AG09309 (cell line): ENCODE results near the gene RIPOR2.
A peak's percentile ranks its signal among the peaks of the same experiment; 100 is the strongest.
"Not testable (repeated sequence)": the region's sequence is repeated elsewhere in the genome, so short reads cannot be mapped to it uniquely, and the experiment has no call there.

Source experiments
- DNase-seq: peaks from one replicate; pipeline ENCODE4 v3.0.0-alpha.2; 2010; ENCODE audit warnings: low read depth
- H3K4me3 ChIP-seq: 2 replicates; pipeline ENCODE4 v1.5.1; 2011; ENCODE audit warnings: mild to moderate bottlenecking, low read depth, low read length, moderate library complexity; ENCODE audit not compliant: control insufficient read depth
- TF ChIP-seq, protein P1 (sequence below): IDR thresholded peaks from 2 replicates; pipeline ENCODE4 v1.5.1; 2011; ENCODE audit warnings: mild to moderate bottlenecking, low read depth, low read length, inconsistent platforms; ENCODE audit not compliant: insufficient read depth, control insufficient read depth; ENCODE audit errors: missing control alignments

The RIPOR2 gene

GRCh38 chr6:24883618-24884017 lies 52.1 kb downstream of the RIPOR2 start:
- no peak overlapping the region for H3K4me3 ChIP-seq
- peak; percentile 75 for DNase-seq
- TF ChIP-seq, protein P1, sequence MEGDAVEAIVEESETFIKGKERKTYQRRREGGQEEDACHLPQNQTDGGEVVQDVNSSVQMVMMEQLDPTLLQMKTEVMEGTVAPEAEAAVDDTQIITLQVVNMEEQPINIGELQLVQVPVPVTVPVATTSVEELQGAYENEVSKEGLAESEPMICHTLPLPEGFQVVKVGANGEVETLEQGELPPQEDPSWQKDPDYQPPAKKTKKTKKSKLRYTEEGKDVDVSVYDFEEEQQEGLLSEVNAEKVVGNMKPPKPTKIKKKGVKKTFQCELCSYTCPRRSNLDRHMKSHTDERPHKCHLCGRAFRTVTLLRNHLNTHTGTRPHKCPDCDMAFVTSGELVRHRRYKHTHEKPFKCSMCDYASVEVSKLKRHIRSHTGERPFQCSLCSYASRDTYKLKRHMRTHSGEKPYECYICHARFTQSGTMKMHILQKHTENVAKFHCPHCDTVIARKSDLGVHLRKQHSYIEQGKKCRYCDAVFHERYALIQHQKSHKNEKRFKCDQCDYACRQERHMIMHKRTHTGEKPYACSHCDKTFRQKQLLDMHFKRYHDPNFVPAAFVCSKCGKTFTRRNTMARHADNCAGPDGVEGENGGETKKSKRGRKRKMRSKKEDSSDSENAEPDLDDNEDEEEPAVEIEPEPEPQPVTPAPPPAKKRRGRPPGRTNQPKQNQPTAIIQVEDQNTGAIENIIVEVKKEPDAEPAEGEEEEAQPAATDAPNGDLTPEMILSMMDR: no peak

- TF ChIP-seq, protein P1: no peak
- H3K4me3 ChIP-seq: no peak overlapping the region
- no peak for DNase-seq
Observed at GRCh38 chr6:24882835-24883555, 52.8 kb downstream of the RIPOR2 start.

GRCh38 chr6:24882295-24882694 lies 53.5 kb downstream of the RIPOR2 start:
- TF ChIP-seq, protein P1: no peak
- no peak for DNase-seq
- no peak overlapping the region for H3K4me3 ChIP-seq

- TF ChIP-seq, protein P1: no peak
- DNase-seq: no peak
- no peak overlapping the region for H3K4me3 ChIP-seq
Observed at GRCh38 chr6:24881376-24881775, 54.4 kb downstream of the RIPOR2 start.

DNA sequence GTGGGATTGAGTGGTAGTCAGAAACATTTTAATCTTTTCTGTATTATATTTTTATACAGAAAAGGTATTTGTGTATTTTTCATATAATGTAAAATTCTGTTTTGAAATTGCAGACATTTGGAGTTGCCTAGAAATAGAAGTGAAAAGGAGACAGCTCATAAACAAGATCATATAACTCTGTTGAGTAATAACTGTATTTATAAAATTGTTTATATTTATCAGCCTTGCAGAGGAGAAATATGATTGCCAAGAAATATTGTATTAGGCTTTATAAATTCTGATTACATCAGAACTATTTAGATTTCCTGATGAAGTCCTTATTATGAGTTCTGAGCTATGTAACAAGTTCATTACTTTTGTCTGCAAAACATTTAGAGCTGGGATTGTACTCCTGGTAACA lies 55.3 kb downstream of the RIPOR2 start:
- DNase-seq: no peak
- TF ChIP-seq, protein P1: no peak
- no peak overlapping the region for H3K4me3 ChIP-seq

DNA sequence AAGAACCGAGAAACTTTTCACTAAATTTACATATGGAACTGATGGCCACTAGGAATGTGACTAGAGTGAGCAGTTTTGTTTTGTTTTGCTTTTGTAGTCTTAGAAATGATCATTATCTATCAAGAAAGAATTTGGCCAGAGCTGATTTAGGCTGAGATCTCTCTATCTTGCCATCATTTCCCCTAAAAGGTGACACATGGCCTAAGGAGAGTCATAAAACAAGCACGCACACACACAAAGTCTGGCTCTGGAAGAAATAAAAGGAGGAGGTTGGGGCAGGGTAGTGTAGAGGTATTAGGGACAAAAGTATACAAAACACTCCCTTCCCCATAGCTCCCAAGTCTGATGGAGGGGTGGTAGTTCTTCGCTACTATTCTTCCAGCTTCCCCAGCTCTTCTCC lies 56.4 kb downstream of the RIPOR2 start:
- TF ChIP-seq, protein P1: no peak
- DNase-seq: no peak
- H3K4me3 ChIP-seq: no peak overlapping the region

DNA sequence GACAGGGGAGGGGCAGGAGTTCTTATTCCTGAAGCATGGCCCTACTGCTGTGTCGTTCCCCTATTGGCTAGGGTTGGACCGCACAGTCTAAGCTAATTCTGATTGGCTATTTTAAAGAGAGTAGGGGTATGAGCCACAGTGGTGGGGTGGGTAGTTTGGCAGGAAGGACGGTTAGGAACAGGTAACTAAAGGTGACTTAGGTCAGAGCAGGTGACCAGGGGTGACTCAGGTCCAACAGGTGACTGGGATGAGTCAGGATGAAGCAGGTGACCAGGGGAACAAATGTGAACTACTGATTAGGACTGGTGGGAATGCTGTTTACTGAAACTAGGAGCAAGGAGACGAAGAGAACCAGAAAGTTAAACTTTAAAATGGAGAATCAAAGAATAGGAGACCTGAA lies 58.0 kb downstream of the RIPOR2 start:
- DNase-seq, H3K4me3 ChIP-seq: not testable (repeated sequence)
